Loucy (cell line): ENCODE results near the gene GIMAP8.
"Not testable (repeated sequence)": the region's sequence is repeated elsewhere in the genome, so short reads cannot be mapped to it uniquely, and the experiment has no call there.

Experiments
- H2AFZ ChIP-seq: fragments of 200-600 bp; sonication (generic); 2 replicates; pipeline ENCODE4 v1.6.0; 2016; ENCODE audit warnings: antibody characterized with exemption, mild to moderate bottlenecking, low read length, moderate library complexity
- H3F3A ChIP-seq: fragments of 200-600 bp; 2 replicates; pipeline ENCODE4 v1.6.0; 2016; ENCODE audit warnings: antibody characterized with exemption, low read depth, mild to moderate bottlenecking
- H3K27me3 ChIP-seq: fragments of 200-600 bp; sonication (generic); 2 replicates; pipeline ENCODE4 v1.6.1; 2014; ENCODE audit warnings: low read length, mild to moderate bottlenecking; ENCODE audit not compliant: insufficient read depth, poor library complexity, severe bottlenecking
- H3K36me3 ChIP-seq: fragments of 200-600 bp; sonication (generic); 2 replicates; pipeline ENCODE4 v1.6.1; 2016; ENCODE audit warnings: low read length; ENCODE audit not compliant: insufficient read depth
- H3K4me1 ChIP-seq: fragments of 200-600 bp; sonication (generic); 2 replicates; pipeline ENCODE4 v1.5.1; 2014; ENCODE audit warnings: low read length, mild to moderate bottlenecking; ENCODE audit not compliant: insufficient read depth, poor library complexity, severe bottlenecking
- H3K4me2 ChIP-seq: fragments of 200-600 bp; sonication (generic); 2 replicates; pipeline ENCODE4 v1.6.0; 2014; ENCODE audit warnings: antibody characterized with exemption, low read length, low read depth, mild to moderate bottlenecking; ENCODE audit not compliant: poor library complexity, severe bottlenecking
- H3K4me3 ChIP-seq: fragments of 200-600 bp; sonication (generic); 2 replicates; pipeline ENCODE4 v1.5.1; 2014; ENCODE audit warnings: low read length, mild to moderate bottlenecking, mixed read lengths; ENCODE audit not compliant: poor library complexity, severe bottlenecking
- H3K79me2 ChIP-seq: fragments of 200-600 bp; sonication (generic); 2 replicates; pipeline ENCODE4 v1.6.1; 2014; ENCODE audit warnings: low read length; ENCODE audit not compliant: insufficient read depth
- H3K9ac ChIP-seq: fragments of 200-600 bp; sonication (generic); 2 replicates; pipeline ENCODE4 v1.6.0; 2014; ENCODE audit warnings: mild to moderate bottlenecking, low read depth, low read length, moderate library complexity; ENCODE audit not compliant: poor library complexity, severe bottlenecking
- H3K9me2 ChIP-seq: fragments of 200-600 bp; sonication (generic); replicated peaks from 2 replicates; pipeline ENCODE4 v1.6.1; 2016; ENCODE audit warnings: low read depth, low read length, mixed read lengths
- H3K9me3 ChIP-seq: fragments of 200-600 bp; sonication (generic); 2 replicates; pipeline ENCODE4 v1.6.1; 2014; ENCODE audit warnings: mild to moderate bottlenecking, antibody characterized with exemption, low read length, low read depth; ENCODE audit not compliant: insufficient read depth
- H4K20me1 ChIP-seq: fragments of 200-600 bp; sonication (generic); 2 replicates; pipeline ENCODE4 v1.6.0; 2014; ENCODE audit warnings: antibody characterized with exemption, low read length, mild to moderate bottlenecking; ENCODE audit not compliant: insufficient read depth, poor library complexity, severe bottlenecking
- CTCF ChIP-seq: fragments of 200-600 bp; sonication (generic); conservative IDR thresholded peaks from 2 replicates; pipeline ENCODE4 v1.5.1; 2014; ENCODE audit warnings: mild to moderate bottlenecking, antibody characterized with exemption, low read length
- EZH2phosphoT487 ChIP-seq: fragments of 200-600 bp; IDR thresholded peaks from 2 replicates; pipeline ENCODE4 v1.6.1; 2018; ENCODE audit warnings: antibody characterized with exemption, mild to moderate bottlenecking, moderate library complexity, borderline replicate concordance

Gene GIMAP8

GRCh38 chr7:150451833-150452461, 1.5 kb downstream of the GIMAP8 start:
- Histone ChIP-seq H3K4me2 (peak overlapping the region; percentile 15), H2AFZ (peak overlapping the region; percentile 53), H3K4me1 (peaks cover 41% of the 10 kb centered on the region), H3K9ac (peak overlapping the region; percentile 46), H3K79me2 (no peaks in the 10 kb centered on the region), H3K36me3 (no peaks in the 10 kb centered on the region), H3K9me3 (no peaks in the 10 kb centered on the region; the same call in 1 of the 2 replicates), H3K27me3 (no peaks in the 10 kb centered on the region), H3K4me3 (no peak overlapping the region), H3K9me2 (no peaks in the 10 kb centered on the region), H4K20me1 (no peaks in the 10 kb centered on the region), H3F3A (no peaks in the 10 kb centered on the region)
- TF ChIP-seq EZH2phosphoT487 (no peak), CTCF (no peak)

- no peaks in the 10 kb centered on the region; the same call in 1 of the 2 replicates for H3K9me3 ChIP-seq
- no peak overlapping the region for H2AFZ ChIP-seq
- H3K36me3 ChIP-seq = no peaks in the 10 kb centered on the region
- peaks cover 37% of the 10 kb centered on the region for H3K4me1 ChIP-seq
- no peak overlapping the region for H3K4me2 ChIP-seq
- no peaks in the 10 kb centered on the region for H3K79me2 ChIP-seq
- TF ChIP-seq CTCF (no peak), EZH2phosphoT487 (no peak)
- no peak overlapping the region for H3K9ac ChIP-seq
- H4K20me1 ChIP-seq = no peaks in the 10 kb centered on the region
- no peaks in the 10 kb centered on the region for H3K9me2 ChIP-seq
- H3K27me3 ChIP-seq = no peaks in the 10 kb centered on the region
- no peaks in the 10 kb centered on the region for H3F3A ChIP-seq
- no peak overlapping the region for H3K4me3 ChIP-seq
These were observed 2.8 kb downstream of the GIMAP8 start for GRCh38 chr7:150453181-150453580.

- Histone ChIP-seq H3K27me3 (no peaks in the 10 kb centered on the region), H3F3A (no peaks in the 10 kb centered on the region), H3K9ac (no peak overlapping the region), H3K9me2 (no peaks in the 10 kb centered on the region), H3K4me3 (no peak overlapping the region), H2AFZ (no peak overlapping the region), H4K20me1 (no peaks in the 10 kb centered on the region), H3K79me2 (no peaks in the 10 kb centered on the region), H3K4me1 (peaks cover 31% of the 10 kb centered on the region), H3K4me2 (no peak overlapping the region), H3K36me3 (no peaks in the 10 kb centered on the region), H3K9me3 (no peaks in the 10 kb centered on the region; the same call in 1 of the 2 replicates)
- no peak for TF ChIP-seq EZH2phosphoT487
- TF ChIP-seq CTCF = no peak
These were observed 3.5 kb downstream of the GIMAP8 start for GRCh38 chr7:150453892-150454291.

GRCh38 chr7:150457064-150457463, 6.6 kb downstream of the GIMAP8 start:
- peaks cover 15% of the 10 kb centered on the region; the same call in 1 of the 2 replicates for H3K9me3 ChIP-seq
- not testable (repeated sequence) for H3K9me2 ChIP-seq, H3K27me3 ChIP-seq

More at GRCh38 chr7:150457064-150457463, 6.6 kb downstream of the GIMAP8 start:
- not testable (repeated sequence) for H3K36me3 ChIP-seq, H3K4me1 ChIP-seq, H2AFZ ChIP-seq, H4K20me1 ChIP-seq, H3K9ac ChIP-seq, H3F3A ChIP-seq, H3K79me2 ChIP-seq, H3K4me2 ChIP-seq, H3K4me3 ChIP-seq
